ENCODE measurements around the gene FGF9.

The FGF9 gene

DNA sequence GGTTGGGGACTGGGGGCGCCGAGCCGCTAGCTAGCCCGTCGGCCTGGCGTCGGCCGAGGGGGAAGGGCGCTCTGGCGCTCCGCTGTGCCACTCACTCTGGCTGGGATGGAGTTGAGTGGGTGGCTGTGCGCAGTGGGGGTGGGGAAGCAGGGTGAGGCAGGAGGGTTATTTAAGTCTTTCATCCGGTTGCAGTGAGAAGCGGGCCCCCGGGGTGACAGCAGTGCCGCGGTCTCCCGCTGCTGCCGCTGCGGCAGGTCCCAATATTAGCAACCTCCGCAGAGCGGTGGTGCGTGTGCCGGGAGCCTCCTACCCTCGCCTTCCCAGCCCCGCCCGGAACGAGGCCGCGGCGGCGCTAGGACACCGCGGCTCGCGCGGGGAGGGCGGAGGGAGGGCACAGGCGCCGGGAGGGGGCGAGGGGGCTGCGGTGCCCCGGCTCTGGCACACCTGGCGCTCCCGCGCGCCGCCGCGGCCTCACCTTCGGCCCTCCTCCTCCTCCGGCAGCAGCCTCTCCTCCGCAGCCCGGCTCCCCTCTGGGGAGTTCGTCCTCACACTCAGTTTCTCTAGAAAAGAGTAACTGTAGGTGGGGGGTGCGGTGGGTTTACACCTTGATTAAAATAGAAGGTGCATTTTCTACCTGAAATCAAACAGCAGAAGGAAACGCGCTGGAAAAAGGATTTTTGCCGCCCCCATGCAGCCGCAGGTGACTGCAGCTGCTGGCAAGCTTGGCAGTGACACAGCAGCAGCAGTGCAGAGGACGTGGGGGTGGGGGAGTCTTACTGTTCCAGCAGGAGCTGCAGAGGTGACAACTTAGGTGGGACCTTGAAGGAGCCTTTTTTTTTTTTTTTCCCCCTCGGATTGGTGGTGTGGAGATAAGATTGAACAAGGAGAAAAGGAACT, 4.5 kb downstream of the FGF9 start:
- peak; percentile 85 for DNase-seq

DNA sequence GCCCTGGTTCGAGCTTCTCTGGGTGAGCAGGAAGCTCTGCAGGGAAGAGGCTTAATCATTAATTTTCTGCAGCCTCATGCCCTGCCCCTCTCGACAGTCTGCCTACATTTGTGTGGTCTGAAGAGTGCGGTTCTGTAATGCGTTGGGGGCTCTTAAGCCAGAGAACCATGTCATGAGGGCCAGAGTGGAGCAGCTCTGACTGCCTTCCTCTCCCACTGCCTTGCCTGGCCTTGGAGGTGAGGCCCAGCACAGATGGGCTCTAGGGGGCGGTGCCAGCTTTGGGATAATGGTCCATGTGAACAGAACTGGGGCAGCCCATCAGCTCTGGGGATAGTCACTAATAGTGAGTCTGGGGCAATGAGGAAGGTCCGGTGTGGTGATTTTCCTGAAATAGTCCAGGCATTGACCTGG, 5.7 kb downstream of the FGF9 start:
- DNase-seq, result peak; percentile 44

DNA sequence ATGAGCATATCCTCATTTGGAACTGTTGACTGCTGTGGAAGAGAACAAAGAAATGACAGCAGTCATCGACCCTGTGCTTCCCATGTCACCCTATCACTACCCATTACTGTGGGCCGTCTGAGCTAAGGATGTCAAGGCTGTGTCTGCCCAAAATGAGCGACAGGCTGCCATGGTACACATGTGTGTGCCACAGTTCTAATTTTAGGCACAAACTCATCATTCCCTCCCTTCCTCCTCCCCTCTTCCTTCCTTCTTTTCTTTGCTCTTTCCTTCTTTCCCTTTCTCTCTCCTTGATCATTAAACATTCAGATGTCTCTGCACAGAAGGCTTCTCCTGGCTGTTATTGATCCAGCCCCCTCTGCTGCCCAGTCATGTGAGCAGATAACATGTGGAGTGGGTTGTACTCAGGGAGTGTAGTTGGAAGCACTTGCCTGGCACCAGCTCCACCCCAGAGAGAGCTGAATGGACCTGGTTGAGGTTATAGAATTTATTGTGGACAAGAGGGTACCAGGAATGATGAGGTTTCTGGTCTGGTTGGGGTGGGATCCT, 6.3 kb downstream of the FGF9 start:
- DNase-seq, result no peak

DNA sequence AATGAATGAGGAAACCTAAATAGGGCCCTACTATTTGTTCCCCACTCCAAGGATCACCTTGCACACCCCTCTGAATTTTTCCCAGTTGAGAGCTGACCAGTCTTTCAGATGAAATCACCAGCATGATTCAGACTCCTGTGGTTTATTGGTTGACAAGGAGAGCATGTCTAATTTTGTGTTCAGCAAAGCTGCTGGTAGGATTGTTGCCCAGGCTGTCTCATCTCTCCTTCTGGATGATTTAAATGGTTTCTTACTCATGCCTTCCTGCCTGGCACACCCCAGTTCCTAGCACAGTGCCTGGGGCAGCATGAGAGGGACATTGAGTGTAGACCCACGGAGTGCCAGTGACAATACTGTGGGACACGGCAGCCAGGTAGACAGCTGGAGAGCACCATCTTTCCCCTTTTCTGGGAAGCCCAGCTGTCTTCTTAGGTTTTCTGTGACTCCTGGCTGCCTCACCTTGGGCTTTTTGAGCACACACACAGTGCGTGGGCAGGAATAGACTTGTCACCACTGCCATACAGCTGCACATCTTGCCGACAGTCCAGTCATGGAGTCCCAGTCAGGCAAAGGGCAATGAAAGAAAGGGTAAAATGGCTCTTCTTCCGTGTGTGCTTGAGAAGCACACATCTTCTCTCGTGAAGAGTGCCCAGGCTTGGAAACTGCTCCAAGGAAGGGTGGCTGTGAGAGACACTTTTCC, 12.3 kb downstream of the FGF9 start:
- DNase-seq, result no peak

DNA sequence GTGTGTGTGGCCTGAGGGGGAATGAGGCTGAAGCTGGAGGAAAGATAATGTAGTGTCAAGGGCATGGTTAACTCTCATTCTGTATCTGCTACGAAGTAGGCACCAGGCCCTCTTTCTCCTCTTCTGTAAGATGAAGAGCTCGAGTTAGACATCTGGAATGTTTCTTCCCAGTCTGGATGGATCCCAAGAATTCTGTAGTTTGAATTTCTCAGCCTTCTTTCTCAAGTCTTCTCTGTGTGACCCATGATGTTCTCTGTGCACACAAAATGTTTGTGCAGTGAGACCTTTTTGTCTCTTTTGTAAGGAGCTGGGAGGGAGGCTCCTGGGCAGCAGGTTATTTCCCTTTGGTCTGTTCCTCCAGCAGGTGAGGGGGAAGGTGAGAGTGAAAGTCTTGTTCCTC, 13.7 kb downstream of the FGF9 start:
- no peak for DNase-seq

DNA sequence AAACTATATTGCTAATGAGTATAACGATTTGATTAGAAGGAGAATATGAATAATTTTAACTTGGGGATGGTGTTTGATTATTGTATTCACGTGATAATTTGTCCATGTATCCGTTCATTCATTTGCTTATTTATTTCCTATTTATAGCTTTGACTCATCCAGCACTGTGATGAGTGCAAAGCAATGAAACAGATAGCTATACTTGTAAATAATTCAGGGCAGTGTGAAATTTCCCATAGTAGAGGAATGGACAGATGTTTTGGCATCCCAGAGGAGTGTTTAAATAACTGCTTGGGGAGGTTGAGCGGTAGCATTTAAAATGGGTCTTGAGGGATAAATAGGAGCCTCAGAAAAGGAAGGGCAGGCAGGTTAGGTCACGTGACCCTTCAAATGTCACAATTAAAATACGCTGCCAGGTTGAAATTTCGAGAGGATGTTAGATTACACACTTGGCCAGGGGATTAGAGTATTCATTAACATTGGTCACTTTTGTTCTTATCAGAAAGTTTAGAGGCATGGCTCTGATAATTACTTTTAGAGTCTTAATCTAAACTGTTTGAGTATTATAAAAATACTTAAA, 14.7 kb downstream of the FGF9 start:
- no peak for DNase-seq

DNA sequence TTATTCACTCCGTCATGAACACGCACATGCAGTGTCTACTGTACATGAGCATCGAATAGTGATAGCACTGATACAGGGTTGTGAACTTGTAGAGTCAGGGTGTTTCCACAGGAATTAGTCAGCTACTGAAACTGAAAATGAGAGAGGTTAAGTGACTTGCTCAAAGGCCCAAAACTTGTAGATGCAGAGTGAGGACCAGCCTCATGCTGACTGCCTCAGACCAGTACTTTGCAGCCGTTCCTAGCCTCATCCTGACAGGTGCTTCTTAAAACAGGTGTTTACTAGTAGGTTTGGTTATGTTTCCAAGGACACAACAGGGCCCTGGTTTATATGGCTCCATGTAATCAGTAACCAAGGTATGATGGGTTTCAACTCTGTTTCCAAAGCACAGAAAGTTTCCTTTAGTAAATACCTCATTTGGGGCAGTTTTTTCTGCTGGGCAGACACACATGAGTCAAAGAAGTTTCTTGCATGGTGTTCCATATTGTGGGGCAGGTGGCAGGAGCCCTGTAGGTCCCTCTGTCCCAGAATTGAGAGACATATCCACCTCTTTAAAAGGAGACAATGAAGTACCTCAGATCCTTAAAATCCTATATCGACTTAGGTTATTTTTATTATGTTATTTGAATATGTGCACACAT, 16.0 kb downstream of the FGF9 start:
- no peak for DNase-seq

DNA sequence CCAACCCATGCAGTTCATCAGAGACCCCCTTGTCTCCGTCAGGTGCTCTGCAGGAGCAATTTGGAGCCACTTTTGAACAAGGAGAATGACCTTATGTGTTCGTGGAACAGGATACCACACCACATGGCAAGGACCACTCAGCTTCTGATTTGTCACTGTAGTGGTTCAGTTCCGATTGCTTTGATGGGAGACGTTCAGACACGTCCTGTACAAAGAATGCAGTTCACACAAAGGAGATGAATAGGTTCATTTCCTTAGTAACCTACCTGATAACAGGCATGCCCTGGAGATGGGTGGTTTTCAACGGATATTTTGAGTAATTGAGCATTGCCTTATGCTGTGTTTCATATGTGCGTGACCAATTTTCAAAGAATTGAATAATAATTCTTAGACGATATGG, 17.2 kb downstream of the FGF9 start:
- DNase-seq, result no peak

DNA sequence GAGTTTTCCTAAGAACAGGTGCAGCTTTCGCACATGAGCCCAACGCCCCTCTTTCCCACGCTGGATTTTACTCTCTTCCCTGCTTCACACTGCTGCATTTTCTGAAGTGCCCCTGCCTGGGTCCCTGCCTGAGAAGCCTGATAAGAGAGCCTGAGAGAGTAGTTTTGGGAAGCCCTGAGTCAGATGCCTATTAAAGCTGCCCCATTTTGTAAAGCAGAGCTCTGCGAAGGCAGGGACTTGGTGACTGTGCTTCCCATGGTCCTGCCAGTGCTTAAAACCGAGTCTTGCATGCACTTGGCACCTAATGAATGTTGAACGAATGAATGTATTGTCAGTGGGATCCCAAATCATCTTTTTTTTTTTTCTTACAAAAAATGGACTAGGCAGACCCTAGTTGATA, 18.2 kb downstream of the FGF9 start:
- DNase-seq, result no peak

DNA sequence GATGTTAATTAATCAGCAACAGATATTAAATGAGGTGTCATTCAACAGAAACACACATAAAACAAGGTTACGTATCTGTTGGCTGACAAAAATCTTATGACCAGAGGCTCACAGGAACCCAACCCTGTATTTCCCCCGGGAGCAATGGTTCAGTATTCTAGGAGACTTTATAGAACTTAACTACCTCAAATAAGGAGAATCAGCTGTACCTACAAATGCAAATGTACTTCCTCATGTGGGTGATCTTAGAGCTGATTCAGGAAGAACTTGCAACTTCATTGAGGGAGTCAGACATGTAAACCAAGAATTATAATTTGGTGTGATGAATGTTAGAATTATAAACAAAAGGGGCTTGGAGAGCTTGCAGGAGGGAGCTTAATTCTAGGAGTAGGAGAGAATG, 20.1 kb downstream of the FGF9 start:
- no peak for DNase-seq

DNA sequence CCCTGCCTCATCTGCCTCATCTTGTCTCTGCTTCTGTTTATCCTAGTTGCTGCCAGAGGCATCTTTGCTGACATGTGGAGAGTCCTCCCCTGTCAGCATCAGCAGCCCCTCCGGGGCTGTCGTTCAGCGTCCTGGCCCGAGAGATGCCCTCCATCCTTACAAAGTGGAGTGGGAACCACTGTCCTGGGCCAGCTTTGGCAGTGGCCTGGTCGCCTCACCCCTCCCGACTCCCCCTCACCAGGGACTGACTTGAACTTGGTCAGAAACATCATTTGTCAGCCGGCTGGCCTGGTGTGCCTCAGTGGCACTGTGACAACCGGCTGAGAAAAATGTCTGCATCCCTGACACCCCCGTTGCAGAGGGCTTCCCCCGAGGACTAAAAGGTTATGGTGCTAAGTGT, 20.6 kb downstream of the FGF9 start:
- no peak for DNase-seq

DNA sequence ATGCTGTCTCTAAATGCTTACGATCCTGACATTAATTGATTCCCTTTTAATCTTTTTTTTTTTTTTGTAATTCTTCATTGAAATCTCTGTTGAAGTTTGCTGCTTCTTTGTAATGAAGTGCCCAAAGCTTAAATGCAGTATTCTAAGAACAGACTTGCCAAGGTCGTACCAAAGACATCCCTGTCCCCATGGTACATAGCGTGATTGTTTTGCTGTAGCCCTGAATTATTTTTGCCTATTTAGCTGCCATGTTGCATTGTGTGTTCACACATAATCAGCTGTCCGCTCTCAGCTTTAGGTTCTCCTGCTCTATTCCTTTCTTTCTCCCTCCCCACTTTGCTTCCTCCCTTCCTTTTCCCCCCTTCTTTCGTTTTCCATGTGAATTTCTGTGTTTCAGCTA, 21.1 kb downstream of the FGF9 start:
- no peak for DNase-seq

DNA sequence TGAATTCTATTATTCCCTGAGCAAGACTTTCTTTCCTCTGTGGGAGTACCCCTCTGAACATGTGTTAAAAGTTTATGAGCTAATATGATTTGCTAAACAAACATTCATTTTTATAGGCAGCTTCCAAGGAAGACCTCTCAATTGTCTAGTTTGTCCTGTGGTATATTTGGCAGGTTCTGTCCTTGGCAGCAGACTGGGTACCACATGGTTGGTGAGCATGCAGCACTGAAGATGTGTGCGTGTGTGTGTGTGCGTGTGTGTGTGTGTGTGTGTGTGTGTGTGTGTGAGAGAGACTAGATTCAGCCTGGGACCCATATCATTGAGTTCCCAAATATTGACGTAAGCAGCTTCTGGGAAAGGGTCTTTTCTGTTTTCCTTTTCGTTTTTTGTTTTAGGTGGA, 24.0 kb downstream of the FGF9 start:
- DNase-seq, result no peak

DNA sequence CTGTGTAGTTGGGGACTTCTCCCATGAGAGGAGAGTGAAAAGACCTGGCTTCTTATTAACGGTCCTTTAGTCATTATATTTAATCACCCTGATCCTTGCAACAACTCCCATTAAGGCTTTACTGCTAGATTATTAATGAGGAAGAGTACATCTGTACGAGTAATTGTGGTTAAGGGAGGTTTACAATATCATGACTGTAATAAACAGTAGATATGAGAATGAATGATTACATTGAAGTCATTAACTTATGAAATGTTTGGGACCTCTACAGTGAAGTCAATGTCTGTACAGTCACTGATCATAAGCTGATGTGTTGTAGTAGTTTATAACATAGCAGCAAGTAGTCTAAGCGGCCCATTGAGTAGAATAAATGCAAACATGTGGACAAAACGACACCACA, 24.7 kb downstream of the FGF9 start:
- no peak for DNase-seq

DNA sequence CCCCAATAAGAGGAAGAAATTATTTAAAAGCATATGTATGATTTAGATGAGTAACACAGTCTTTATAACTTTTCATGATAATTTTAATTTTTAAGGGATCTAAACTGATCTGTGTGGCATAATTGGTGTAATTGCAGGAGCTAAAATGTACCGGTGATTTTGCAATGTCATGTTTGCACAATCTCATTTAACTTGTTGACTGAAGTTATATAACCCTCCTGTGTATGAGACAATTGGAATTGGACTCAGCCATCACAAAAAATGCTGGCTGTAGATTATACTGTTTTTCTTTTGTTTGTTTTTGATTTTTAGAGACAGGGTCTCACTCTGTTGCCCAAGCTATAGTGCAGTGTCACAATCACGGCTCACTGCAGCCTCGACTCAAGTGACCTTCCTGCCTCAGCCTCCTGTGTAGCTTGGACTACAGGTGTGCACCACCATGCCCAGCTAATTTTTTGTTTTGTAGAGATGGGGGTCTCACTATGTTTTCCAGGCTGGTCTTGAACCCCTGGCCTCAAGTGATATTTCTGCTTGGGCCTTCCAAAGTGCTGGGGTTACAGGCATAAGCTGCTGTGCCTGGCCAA, 26.1 kb downstream of the FGF9 start:
- DNase-seq, result no peak

DNA sequence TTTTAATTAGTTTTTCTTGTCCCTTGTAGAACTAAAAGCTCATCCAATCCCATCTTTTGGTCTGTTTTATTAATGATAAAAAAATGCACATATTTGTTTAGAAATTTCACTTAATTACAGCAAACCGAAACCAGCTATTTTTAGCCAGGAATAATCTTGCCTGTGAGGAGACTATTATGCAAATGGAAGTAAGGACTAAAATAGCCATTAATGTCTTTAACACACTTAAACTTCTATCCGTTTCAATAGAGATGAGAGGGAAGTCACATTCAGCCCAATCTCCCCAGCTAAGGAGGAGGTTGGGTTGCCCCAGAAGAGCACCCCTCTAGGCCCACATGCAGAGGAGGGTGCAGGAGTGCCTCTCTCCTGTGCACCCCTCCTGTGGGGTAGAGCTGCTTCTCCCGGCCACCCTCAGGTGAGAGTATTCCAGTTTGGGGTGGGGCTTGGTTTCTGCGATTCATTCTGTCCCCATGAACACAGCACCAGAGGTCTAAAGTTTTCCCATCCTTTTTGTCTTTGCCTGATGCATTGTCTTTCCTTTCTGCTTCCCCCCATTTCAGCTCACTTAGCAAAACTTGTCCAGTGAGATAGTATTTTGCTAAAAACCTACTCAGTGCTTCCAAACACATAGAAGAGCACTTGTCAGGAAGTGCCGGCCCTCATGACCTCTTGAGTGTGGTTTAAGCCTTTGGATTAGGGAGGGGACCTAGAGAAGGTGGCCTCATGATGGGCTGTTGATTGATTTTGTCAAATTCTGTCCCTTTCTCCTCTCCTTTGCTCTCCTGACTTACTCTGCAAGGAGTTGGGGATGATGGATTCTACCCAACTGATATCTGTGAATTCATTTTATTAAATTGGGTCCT, 28.2 kb downstream of the FGF9 start:
- no peak for DNase-seq

DNA sequence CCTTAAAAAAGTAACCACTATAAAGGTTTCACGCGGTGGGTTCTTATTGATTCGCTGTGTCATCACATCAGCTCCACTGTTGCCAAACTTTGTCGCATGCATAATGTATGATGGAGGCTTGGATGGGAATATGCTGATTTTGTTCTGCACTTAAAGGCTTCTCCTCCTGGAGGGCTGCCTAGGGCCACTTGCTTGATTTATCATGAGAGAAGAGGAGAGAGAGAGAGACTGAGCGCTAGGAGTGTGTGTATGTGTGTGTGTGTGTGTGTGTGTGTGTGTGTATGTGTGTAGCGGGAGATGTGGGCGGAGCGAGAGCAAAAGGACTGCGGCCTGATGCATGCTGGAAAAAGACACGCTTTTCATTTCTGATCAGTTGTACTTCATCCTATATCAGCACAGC, 30.6 kb downstream of the FGF9 start:
- DNase-seq, result no peak

DNA sequence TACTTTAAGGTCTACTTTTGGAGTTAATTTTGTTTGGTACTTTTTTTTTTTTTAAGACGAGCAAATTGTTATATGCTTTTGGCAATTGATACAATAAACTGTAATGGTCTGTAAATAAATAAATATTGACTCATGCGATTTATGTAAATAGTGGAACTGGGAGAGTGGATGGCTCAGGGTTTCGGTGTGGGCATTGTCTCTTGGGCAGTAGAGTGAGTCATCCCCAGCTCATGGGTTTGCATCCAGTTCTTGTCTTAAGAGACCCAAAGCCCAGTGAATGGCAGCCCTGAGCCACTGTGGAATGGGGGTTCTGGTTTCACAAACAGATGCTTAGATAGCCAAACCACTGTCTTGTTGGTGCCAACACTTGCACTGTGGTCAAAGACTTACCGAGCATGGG, 33.0 kb downstream of the FGF9 start:
- DNase-seq, result no peak

DNA sequence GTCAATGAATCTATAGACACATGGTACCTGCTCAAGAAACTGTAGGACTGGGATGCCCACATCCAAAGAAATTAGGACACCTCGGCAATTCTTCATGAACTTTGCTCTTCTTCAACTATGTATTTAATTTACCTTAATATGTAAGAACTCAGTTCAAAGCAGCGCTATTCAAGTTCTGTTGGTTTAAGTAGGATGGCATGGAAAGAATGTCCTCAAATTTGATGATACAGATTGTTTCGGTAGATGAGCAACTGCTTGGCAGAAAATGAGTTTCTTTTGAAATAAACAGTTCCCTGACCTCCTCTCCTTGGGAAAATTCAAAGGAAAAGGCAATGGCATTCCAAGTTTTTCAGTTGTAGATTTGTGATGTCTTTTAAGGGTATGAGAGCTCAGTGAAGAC, 36.7 kb downstream of the FGF9 start:
- DNase-seq, result no peak

DNA sequence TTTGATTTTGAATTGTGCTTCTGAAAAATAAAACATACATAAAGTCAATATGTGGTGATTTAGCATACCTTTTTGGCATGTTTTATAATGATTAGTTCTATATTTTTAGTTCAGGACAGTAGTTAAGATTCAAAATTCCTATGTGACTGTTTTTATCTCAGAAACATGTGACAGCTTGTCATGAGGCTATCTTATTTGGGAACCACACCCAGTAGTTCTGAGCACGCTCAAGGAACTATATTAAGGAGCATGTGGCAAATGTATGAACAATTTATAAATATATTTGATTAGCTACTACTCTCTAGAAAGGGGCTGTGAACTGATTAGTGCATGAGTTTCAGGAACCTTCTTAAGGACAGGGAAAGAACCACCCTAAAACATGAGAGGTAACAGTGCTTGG, 38.8 kb downstream of the FGF9 start:
- no peak for DNase-seq

DNA sequence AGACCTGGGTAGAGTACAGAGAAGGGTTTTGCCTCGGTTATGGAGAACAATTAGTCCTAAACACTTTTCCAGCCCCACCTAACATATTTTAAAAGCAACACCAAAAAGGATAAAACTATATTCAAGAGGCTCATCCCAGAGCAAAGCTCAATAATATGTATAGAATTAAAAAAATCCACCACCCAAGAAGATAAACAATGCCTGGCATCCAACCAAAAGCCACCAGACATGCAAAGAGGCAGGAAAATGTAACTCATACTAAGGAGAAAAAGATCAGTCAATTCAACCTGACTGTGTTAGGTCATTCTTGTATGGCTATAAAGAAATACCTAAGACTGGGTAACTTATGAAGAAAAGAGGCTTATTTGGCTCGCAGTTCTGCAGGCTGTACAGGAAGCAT, 39.3 kb downstream of the FGF9 start:
- no peak for DNase-seq

DNA sequence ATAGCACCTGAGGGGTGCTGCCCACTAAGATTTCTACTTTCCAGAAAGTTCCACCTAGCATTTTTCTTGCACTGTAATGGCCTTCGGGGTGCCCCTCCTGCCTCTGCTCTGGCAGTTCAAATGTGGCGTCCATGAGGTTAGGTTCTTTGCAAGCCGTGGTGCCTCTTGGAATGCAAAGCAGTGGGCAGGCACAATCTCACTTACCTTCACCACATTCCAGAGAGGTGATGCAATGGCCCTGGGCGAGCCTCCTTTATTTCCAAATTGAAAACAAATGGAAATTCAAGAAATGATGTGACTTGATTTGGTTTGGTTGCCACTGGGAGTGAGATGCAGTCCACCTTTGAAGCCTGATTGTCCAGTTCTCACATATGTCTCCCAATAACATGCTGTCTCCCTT, 46.9 kb downstream of the FGF9 start:
- DNase-seq, result no peak

Measured in COR-L47 (cell line).